Raji (cell line): ENCODE data around the gene FAM229B.

Source experiments
- POLR2A ChIP-seq: IDR thresholded peaks from 2 replicates; pipeline ENCODE4 v1.6.1; 2011; ENCODE audit warnings: low read depth, low read length, control low read depth; ENCODE audit not compliant: insufficient read depth

Gene FAM229B

GRCh38 chr6:112054555-112055190, 32.7 kb upstream of the FAM229B start:
- no peak for TF ChIP-seq POLR2A

- no peak for TF ChIP-seq POLR2A
These were observed 29.0 kb upstream of the FAM229B start for GRCh38 chr6:112058243-112059032.

GRCh38 chr6:112061605-112062004, 25.8 kb upstream of the FAM229B start:
- TF ChIP-seq POLR2A = no peak

- no peak for TF ChIP-seq POLR2A
These were observed 24.4 kb upstream of the FAM229B start for GRCh38 chr6:112062966-112063365.

- no peak for TF ChIP-seq POLR2A
These were observed 21.9 kb upstream of the FAM229B start for GRCh38 chr6:112065426-112065986.

- no peak for TF ChIP-seq POLR2A
These were observed 20.8 kb upstream of the FAM229B start for GRCh38 chr6:112066606-112067005.

GRCh38 chr6:112081569-112081968, 5.8 kb upstream of the FAM229B start:
- no peak for TF ChIP-seq POLR2A

GRCh38 chr6:112085286-112086065, 1.9 kb upstream of the FAM229B start:
- TF ChIP-seq POLR2A = no peak

- TF ChIP-seq POLR2A = no peak
These were observed 651 bp upstream of the FAM229B start for GRCh38 chr6:112086744-112087135.

GRCh38 chr6:112087916-112088315, 525 bp downstream of the FAM229B start:
- TF ChIP-seq POLR2A = no peak

- no peak for TF ChIP-seq POLR2A
These were observed 9.5 kb downstream of the FAM229B start for GRCh38 chr6:112096901-112097300.

- no peak for TF ChIP-seq POLR2A
These were observed 13.2 kb downstream of the FAM229B start for GRCh38 chr6:112100561-112100960.

- TF ChIP-seq POLR2A = no peak
These were observed 19.2 kb downstream of the FAM229B start for GRCh38 chr6:112106562-112106961.

- TF ChIP-seq POLR2A = no peak
These were observed 21.9 kb downstream of the FAM229B start for GRCh38 chr6:112109262-112109661.

GRCh38 chr6:112113431-112113830, 26.0 kb downstream of the FAM229B start:
- TF ChIP-seq POLR2A = no peak

GRCh38 chr6:112113918-112114317, 26.5 kb downstream of the FAM229B start:
- no peak for TF ChIP-seq POLR2A

GRCh38 chr6:112114577-112115223, 27.3 kb downstream of the FAM229B start:
- TF ChIP-seq POLR2A = no peak
